LNCAP (cell line): Measurements from ENCODE around the gene CCDC85B.

ENCODE experiments used
- TF ChIP-seq, protein P1 (sequence below): fragments of 450-650 bp; IDR thresholded peaks from 2 replicates; pipeline ENCODE4 v1.5.1; 2017; ENCODE audit warnings: mild to moderate bottlenecking

Gene CCDC85B

DNA sequence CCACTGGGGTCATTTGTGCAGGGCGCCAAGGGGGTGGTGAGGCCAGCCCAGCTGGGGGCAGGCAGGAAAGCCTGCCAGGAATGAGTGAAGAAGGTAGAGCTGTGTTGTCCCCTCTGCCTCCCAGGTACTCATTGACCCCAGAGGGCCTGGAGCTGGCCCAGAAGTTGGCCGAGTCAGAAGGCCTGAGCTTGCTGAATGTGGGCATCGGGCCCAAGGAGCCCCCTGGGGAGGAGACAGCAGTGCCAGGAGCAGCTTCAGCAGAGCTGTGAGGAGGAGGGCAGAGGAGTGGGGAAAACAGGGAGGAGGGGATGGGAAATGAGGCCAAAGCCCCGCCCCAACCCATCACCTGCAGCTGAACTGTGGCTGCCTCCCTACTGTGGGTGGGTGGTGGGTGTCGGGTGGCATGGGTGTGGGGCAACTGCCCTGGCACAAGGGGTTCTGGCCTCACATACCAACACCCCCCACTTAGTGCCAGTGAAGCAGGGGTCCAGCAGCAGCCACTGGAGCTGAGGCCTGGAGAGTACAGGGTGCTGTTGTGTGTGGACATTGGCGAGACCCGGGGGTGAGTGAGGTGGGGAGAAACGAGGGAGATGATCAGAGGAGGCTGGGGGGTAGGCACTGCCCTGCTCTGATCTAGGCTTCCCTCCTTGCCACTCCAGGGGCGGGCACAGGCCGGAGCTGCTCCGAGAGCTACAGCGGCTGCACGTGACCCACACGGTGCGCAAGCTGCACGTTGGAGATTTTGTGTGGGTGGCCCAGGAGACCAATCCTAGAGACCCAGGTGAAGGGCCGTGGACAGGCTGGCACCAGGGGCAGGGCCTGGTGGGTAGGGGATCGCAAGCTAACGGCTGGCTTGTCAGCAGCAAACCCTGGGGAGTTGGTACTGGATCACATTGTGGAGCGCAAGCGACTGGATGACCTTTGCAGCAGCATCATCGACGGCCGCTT, 27.3 kb upstream of the CCDC85B start:
- TF ChIP-seq, protein P1, sequence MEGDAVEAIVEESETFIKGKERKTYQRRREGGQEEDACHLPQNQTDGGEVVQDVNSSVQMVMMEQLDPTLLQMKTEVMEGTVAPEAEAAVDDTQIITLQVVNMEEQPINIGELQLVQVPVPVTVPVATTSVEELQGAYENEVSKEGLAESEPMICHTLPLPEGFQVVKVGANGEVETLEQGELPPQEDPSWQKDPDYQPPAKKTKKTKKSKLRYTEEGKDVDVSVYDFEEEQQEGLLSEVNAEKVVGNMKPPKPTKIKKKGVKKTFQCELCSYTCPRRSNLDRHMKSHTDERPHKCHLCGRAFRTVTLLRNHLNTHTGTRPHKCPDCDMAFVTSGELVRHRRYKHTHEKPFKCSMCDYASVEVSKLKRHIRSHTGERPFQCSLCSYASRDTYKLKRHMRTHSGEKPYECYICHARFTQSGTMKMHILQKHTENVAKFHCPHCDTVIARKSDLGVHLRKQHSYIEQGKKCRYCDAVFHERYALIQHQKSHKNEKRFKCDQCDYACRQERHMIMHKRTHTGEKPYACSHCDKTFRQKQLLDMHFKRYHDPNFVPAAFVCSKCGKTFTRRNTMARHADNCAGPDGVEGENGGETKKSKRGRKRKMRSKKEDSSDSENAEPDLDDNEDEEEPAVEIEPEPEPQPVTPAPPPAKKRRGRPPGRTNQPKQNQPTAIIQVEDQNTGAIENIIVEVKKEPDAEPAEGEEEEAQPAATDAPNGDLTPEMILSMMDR = no peak

DNA sequence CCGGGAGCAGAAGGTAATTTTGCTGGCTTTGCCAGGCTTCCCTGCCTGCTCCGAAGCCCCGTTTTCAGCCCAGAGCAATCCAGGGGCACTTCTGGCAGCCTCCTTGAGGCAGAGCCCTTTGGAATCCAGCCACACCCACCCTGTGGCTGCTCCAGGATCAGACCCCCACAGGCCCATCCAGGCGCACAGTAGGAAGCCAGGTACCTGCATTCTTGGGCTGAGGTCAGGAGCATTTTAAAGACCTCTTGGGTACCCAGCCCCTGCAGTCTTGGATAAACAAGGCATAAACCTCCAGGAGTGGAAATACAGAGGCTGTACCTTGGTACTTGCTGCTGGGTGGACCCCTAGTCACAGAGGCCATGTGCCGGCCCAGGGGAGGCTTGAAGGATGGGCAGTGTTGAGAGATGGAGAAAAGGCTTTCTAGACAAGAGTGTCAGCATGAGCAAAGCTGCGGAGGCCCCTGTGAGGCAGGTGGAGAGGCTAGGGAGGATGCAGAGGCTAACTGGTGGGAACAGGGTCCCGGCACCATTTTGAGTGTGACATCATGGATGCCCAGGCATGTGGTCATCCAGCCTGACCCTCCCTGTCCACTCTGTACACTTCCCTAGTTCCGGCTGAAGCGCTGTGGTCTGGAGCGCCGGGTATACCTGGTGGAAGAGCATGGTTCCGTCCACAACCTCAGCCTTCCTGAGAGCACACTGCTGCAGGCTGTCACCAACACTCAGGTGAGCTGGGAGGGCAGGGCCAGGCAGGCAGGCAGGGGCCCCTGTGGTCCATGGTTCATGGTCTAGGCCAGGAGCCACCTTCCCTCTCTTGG, 26.4 kb upstream of the CCDC85B start:
- TF ChIP-seq, protein P1 = no peak

DNA sequence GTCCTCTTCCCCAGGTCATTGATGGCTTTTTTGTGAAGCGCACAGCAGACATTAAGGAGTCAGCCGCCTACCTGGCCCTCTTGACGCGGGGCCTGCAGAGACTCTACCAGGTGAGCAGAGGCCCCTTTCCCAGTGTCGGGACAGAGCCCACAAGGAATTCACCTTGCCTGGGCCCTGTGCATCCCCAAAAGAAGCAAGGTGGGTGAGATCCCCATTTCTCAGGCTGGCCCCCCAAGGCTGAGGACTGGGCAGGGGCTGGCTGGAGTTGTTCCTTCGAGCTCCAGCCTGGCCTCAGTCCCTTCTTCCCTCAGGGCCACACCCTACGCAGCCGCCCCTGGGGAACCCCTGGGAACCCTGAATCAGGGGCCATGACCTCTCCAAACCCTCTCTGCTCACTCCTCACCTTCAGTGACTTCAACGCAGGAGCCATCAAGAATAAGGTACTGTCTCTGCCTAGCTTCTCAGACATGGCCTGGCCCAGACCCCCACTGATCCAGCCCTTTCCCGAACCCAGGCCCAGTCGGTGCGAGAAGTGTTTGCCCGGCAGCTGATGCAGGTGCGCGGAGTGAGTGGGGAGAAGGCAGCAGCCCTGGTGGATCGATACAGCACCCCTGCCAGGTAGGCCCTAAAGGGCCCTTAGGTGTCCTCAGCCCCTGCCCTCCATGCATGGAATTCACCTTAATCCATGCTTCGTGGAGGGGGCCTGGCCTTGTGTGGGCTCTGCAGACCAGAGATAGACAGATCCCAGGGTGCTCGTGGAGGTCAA, 25.6 kb upstream of the CCDC85B start:
- TF ChIP-seq, protein P1 = no peak

DNA sequence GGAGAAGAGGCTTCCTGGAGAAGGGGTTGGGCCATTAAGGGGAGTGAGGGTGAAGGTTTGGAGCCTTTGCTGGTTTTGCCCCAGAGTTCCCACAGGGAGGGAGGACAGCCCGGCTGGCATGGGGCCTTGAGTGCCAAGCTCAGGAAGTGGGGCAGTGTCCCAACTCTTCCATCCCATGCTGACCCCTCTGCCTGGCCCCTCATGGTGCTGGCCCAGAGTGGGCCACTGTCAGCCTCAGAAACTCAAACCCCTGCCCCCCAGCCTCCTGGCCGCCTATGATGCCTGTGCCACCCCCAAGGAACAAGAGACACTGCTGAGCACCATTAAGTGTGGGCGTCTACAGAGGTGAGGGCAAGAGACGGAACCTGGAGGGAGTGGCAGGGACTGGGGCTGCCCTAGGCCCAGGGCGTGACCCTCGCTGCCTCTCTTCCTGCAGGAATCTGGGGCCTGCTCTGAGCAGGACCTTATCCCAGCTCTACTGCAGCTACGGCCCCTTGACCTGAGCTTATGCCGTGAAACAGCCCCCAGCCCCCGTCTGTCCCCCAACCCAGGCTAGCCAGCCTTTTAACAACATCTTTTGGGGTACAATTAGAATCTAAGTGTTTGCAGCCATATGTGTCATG, 24.8 kb upstream of the CCDC85B start:
- TF ChIP-seq, protein P1 = no peak

DNA sequence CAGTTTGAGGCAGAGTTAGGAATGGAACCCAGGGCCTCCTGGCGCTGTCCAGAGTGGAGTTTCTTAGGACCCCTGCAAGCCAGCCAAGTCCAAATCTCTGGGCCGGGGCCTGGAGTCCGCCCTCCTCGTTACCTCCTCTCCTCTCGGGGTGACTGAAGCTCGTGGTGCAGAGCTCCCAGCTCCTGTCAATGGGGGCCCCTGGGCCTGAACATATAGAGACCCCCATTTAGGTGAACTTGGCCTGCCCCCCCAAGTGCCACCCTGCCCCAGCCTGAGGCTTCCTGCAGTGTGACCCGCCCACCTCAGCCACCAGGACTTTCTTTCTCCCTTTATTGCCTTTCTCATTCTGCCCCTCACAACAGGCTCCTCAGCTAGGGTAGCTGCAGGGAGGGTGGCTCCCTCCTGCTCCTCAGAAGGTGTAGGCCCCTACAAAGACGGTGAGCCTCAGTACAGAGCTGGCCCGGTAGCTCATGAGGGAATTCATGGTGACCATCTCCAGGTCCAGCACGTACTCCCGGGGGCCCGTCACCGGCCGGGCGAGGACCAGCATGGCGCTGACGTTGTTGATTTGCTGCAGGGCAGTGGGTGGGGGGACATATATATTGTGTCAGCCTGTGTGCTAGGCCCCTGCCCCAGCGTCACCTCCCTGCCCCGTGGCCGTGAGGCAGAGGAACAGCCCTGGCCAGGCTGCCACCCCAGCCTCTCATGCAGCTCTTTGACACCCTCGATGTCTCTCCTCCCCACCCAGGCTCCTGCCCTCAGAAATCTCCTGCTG, 23.8 kb upstream of the CCDC85B start:
- TF ChIP-seq, protein P1 = no peak

DNA sequence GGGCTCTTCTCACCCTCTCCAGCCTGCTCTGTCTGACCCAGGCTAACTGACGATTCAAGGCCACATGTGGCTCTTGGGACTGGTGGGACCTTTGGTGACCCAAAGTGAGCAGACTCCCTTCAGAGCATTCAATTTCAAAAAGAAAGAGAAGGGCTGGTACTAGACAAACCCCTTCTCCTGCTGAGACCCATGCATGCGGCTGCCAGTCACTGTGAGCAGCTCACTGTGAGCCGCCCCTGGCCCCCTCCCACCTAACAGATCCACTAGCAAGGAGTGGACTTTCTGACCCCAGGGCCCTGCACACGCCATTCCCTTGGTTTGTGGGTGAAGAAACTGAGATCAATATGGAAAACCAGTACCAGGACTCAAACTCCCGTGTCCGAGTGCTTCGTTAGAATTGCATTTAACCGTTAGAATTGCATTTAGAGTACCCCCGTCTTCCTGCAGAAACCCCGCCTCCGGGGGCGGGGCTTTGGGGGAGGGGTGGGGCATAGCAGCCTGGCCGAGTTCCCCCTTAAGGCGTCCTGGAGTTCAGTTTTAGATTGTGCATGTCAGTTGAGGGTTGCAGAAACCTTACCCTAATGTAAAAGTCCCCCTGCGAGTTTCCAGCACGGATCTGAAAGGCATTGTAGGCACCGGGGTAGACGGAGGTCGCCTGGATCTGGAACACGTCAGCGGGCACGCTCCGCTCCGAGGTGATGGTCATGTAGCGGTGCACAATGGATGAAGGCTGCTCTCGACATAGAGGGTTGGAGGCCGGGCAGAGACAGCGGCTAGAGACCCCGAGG, 23.0 kb upstream of the CCDC85B start:
- TF ChIP-seq, protein P1 = no peak
